Fibroblast of peridontal ligament (primary cell): ENCODE data around the gene ADK.
A peak's percentile ranks its signal among the peaks of the same experiment; 100 is the strongest.
"Not testable (repeated sequence)": the region's sequence is repeated elsewhere in the genome, so short reads cannot be mapped to it uniquely, and the experiment has no call there.

ENCODE experiments used
- DNase-seq: peaks from one replicate; pipeline ENCODE4 v3.0.0-alpha.2; 2010; ENCODE audit errors: extremely low read depth

Gene ADK

GRCh38 chr10:74300074-74300621 is 149.1 kb downstream of the ADK start:
- not testable (repeated sequence) for DNase-seq

GRCh38 chr10:74300666-74301065 is 149.6 kb downstream of the ADK start:
- no peak for DNase-seq

DNA sequence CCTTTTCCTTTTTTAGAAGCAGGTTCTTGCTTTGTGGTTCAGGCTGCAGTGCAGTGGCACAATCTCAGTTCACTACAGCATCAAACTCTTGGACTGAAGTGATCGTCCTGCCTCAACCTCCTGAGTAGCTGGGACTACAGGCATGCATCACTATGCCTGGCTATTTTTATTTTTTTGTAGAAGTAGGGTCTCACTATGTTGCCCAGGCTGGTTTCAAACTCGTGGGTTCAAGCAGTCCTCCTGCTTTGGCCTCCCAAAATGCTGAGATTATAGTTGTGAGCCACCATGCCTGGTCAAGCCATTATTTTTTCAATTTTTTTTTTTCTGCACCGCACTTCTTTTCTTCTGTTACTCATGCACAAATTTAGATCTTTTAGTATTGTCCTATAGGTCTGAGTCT is 154.7 kb downstream of the ADK start:
- no peak for DNase-seq

DNA sequence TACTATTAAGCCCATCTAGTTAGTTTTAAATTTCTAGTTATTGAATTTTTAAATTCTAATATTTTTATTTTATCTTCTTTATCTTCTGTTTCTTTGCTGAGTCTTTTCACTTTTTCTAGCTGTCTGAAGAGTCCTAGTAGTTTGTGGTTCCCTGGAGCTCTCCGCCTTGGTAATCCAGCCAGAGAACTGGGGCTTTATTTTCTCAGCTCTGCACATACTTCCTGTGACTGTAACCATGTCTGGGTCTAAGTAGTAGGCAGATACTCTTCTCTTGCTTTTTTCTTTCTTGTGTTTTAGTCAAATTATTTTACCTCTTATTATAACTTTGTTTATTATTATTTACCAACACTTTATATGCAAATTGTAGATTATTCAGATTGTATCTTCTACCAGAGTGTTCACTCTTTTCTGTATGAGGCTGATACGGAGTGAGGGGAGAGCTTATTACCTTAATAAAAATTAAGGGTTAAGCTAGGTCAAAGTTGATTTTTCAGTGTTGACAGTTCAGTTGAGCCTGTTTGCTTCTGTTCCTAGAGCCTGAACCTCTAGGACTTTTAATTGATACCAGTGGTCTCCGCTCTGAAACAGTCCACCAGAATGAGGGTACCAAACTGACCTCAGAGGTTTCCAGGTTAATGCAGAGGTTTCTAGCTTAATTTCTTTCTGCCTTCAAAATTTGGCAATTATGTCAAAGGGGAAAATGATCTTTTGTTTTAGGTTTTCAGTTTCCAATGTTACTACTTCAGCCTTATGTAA is 155.4 kb downstream of the ADK start:
- peak; percentile 29 for DNase-seq

DNA sequence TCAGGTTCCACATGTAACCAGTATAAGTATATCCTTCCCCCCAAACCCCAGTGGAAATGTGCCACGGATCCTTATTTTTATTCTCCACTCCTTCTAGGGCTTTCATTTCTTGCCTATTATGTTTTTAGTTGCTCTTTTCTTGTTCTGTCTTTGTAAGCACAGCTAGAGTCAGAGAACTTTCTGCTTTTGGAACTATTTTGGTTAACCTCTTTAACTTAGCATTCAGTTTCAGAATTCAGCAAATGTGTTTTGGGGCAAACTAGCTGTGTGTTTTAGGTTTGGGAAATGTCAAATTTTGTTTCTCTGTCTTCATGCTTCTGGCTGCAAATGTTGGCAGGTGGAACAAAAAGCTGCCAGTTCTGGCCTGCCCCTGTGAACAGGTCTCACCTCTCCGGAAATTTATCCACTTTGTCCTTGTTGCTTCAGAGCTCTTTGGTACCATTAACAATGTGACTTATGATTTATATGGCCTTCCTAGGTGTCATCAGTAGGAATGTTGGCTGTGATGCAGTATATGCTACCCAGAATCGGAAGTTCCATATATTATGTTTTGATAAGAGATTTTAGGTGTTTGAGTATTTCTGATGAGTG is 156.1 kb downstream of the ADK start:
- peak; percentile 17 for DNase-seq

- peak; percentile 58 for DNase-seq
These were observed 159.7 kb downstream of the ADK start for GRCh38 chr10:74310652-74311257.

DNA sequence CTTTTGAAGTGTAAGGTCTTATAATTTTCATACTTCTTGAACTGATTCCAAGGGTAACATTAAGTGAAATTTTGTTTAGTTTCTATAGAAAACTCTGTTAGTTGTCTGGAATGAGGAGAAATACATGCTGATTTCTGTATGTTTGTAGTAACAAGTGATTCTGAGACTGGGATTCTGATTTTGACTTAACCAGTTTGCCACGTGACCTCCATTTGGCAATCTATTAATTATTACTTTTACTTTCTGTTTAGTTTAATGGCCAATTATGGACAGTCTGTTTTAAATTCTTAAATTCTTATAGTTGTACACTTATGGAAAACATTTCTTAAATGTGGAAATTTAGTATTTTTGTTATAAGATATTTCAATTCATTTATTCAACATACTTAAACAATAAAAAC is 163.1 kb downstream of the ADK start:
- no peak for DNase-seq

DNA sequence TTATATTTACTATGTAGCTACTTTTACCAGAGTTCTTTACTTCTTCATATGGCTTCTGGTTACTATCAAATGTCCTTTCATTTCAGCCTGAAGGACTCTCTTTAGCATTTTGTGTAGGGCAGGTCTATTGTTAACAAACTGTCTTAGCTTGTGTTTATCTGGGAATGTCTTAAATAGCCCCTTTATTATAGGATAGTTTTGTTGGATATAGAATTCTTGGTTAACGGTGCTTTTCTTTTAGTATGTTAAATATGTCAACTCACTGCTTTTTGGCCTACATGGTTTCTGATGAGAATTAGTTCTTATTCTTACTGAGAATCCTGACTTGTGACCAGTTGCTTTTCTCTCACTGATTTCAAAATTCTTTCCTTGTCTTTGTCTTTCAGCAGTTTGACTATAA is 169.0 kb downstream of the ADK start:
- no peak for DNase-seq

DNA sequence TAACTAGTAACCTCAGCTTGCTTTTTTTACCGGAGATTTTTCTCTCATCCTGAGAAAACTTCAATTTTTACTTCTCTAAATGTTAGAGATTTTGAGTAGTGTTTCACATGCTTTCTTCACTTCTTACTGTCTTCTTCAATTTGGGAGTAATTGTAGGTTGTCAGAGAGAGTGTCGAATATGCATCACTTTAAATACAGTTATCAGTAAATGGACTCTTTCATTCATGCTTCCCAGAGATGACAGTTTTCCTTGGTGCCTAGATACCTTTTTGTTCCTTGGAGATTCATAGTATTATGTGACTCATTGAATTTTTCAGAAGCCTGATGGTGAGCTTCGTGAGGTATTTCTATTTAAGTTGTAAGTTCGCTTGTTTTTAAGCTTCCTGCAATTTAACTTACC is 169.7 kb downstream of the ADK start:
- no peak for DNase-seq

- no peak for DNase-seq
These were observed 171.1 kb downstream of the ADK start for GRCh38 chr10:74322141-74322540.

DNA sequence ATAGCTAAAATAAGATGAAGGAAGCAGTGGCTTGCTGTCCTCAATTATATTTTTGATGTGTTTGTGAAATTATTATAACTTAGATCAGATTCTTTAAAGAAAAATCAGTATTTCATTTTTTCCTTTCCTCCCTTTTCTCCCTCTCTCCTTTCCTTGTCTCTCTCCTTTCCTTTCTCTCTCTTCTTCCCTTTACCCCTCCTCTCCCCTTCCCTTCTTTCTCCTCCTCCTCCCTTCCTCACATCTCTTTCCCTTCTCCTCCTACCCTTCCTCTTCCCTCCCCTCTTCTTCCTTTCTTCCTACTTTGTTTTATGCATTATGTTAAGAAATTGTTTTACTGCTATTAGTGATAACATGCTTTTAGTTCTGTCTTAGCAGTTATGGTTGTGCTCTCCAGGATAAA is 171.5 kb downstream of the ADK start:
- no peak for DNase-seq

- no peak for DNase-seq
These were observed 177.4 kb downstream of the ADK start for GRCh38 chr10:74328388-74328787.

DNA sequence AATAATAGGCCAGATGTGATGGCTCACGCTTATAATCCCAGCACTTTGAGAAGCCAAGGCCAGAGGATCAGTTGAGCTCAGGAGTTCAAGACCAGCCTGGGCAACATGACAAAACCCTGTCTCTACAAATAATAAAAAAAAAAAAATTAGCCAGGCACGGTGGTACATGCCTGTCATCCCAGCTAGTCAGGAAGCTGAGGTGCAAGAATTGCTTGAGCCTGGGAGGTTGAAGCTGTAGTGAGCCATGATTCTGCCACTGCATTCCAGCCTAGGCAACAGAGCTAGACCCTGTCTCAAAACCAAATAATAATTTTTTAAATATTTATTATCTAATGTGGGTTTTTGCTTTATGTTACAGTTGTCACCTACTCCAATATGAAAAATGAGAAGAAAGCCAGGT is 178.9 kb downstream of the ADK start:
- DNase-seq = peak; percentile 26

DNA sequence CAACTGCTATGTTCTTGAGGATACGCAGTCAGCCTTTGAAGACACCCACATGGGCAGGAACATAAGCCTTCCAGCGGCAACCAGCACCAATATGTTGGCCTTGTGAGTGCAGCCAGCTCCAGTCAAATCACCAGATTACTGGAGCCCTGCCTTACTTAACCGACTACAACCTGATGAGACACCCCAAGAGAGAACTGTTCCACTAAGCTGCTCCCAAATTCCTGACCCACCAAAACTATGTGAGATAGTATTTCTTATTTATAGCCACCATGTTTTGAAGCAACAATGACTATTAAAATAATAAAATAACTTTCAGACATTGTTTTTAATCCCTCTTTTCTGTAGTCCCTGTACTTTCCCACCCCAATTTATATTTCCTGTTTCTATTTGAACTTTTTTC is 179.6 kb downstream of the ADK start:
- no peak for DNase-seq

DNA sequence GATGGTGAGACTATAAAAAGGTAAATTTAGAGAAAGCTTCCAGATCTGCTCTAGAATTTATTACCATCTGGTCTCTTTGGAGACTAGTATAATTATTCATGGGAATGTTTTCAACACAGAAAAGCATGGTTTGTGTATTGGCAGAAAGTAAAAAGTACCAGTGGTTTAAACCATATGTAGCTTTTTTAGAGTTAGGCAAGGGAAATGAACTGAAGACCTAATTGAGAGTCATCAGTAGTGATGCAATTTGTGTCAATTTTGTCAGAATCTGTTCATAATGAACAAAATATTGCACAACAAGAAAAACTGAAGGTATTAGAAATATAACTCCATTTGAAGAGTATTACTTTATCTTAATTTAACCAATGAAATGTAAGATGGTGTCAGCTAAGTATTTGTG is 181.4 kb downstream of the ADK start:
- DNase-seq = peak; percentile 92

DNA sequence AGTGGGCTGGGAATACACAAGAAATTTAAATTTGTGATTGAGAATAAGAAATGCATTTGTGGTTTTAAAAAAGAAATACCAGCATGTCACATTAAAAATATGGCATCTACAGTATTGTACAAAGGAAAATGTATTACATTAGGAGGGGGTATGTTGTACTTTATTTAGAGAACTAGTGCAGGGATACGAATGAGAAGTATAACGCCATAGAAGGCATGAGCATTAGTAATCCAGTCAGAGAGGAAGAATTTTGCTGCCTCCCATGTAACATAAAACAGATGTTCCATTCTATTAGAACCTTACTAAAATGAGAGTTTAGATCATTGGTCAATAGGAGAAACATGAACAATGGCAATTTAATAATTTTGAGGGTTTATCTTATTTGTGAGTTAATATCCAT is 182.2 kb downstream of the ADK start:
- DNase-seq = peak; percentile 95

DNA sequence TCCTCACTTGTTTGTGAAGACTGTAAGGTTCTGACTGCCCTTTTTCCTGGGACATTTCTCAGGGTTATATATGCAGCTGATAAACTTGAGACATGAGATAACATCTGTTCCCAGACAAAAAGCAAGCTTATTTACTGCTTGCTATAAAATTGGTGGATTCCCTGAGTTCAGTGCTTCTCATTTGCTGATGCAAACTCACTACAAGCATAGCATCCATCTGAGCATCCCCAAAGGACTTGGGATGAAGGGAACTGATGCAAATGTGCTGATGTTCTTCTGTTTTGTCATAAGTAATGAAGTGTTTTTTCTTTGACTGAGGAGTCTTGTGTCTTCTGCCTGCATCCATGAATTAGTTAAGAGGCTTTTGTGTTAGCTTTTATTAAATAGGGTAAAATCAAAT is 183.2 kb downstream of the ADK start:
- DNase-seq = no peak

GRCh38 chr10:74335501-74335900 is 184.5 kb downstream of the ADK start:
- no peak for DNase-seq

- DNase-seq = no peak
These were observed 186.5 kb downstream of the ADK start for GRCh38 chr10:74337330-74338016.

DNA sequence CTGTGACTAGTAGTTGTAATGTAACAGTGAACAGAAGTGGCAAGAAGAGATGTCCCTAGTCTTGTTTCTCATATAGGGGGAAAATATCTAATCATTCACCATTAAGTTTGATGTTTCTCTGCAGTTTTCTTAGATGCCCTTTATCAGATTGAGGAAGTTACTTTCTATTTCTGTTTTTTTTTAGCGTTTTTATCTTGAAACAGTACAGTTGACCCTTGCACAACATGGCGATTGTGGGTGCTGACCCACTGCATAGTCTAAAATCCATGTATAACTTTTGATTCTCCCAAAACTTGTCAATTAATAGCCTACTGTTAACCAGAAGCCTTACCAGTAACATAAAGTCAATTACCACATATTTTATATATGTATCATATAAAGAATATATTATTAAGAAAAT is 192.0 kb downstream of the ADK start:
- DNase-seq = no peak

- DNase-seq = no peak
These were observed 192.8 kb downstream of the ADK start for GRCh38 chr10:74343804-74344203.

DNA sequence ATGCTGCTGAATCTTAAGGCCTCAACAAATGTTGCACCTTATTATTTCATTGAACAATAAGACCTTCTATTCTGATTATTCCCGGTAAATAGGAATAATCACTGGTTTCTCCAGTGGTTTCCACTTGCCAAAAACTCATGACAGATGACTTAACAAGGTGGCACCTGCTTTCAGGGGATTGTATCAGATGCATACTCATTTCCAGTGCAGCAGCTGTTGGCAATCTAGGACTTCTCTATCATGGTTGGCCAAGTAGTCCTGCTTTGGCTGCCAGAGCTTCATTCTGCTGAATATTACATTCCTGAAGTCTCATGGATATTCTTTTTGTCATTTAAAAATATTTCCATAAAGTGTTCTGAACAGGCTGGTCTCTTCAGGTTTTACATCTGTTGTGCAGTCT is 193.3 kb downstream of the ADK start:
- no peak for DNase-seq
